GM12801 (cell line): ENCODE measurements around the gene MRNIP.

Experiments used
- CTCF ChIP-seq: IDR thresholded peaks from one replicate; pipeline ENCODE4 v1.5.1; 2011; ENCODE audit warnings: control low read depth; ENCODE audit not compliant: insufficient read length; ENCODE audit errors: extremely low read depth

The MRNIP gene

DNA sequence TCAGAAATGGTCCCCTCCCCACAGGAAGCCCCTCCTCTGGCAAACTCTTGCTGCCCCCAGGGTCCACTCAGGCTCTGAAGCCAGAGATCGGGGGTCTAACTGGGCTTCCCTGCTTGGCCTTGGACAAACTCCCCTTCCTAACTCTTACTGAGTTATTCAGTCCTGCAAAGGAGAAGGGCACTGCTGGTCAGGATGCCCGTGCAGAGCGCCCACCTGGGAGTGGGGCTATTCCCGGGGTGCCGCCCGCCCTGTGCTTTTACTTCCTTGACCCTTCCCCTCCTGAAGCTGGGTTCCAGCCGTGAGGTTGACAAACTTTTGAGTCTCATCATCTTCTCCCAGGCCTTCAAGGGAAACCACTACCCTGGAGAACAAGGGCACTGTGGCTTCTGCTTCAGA is 44.1 kb upstream of the MRNIP start:
- TF ChIP-seq CTCF: no peak

GRCh38 chr5:179901915-179902762 is 43.5 kb upstream of the MRNIP start:
- no peak for TF ChIP-seq CTCF

DNA sequence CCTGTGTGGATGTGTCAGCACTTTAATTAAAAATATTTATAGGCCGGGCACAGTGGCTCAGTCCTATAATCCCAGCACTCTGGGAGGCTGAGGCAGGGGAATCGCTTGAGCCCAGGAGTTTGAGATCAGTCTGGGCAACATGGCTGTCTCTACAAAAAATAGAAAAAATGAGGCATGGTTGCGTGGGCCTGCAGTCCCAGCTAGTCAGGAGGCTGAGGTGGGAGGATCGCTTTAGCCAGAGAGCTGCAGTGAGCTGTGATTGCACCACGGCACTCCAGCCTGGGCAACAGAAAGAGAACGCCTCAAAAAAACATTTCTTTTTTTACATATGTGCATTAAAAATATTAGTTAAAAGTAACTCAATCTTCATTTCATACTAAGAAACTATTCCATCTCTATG is 42.8 kb upstream of the MRNIP start:
- TF ChIP-seq CTCF: no peak

DNA sequence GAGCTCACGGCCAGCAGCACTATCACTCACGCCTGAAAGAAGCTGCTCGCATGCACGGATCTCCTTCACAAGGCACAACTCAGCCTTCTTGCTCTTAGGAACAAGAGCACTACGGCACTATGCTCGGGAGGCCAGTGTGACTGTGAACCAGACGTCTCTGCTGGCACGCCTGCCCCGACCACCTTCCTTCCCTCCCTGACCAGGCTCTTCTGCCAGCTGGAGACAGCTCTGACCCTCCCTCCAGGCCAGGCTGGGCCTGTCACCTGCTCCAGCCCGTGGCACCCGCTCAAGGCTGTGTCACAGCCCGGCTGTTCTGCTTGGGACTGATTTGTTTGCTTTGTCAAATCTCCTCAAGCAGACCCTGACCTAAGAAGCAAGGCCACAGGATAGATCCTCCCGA is 42.1 kb upstream of the MRNIP start:
- TF ChIP-seq CTCF: no peak

GRCh38 chr5:179900206-179900605 is 41.6 kb upstream of the MRNIP start:
- TF ChIP-seq CTCF: no peak

GRCh38 chr5:179895861-179896260 is 37.2 kb upstream of the MRNIP start:
- TF ChIP-seq CTCF: no peak

GRCh38 chr5:179893958-179894895 is 35.6 kb upstream of the MRNIP start:
- no peak for TF ChIP-seq CTCF
